ENCODE measurements around the gene ZNF32. TPM values are rescaled to one million over a fixed set of nuclear protein-coding genes. Genes with fewer than 3 reads are reported as not detected.

Gene ZNF32
- total RNA-seq, 2 experiments from 2014 or later = 18.7 to 19.5 TPM

DNA sequence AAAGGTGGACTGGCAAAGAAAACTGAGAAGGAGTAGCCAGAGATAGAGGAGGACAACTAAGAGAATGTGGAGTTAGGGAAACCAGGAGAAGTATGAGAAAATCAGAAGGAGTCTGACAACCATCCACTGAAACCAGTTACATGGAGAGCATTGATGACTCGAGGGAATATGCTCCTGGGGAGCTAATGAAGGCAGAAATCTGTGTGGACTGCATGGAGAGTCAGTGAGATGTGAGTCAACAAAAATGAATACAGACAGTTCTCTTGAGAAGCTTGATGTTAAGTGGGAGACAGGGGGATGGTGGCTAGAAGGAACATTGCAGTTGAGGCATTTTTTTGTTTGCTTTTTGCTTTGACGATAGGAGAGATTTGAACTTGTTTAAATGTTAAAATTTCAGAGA is 34.3 kb upstream of the ZNF32 start:
- H3K4me3 Mint-ChIP-seq = no peak overlapping the region
- TF ChIP-seq, protein P1, sequence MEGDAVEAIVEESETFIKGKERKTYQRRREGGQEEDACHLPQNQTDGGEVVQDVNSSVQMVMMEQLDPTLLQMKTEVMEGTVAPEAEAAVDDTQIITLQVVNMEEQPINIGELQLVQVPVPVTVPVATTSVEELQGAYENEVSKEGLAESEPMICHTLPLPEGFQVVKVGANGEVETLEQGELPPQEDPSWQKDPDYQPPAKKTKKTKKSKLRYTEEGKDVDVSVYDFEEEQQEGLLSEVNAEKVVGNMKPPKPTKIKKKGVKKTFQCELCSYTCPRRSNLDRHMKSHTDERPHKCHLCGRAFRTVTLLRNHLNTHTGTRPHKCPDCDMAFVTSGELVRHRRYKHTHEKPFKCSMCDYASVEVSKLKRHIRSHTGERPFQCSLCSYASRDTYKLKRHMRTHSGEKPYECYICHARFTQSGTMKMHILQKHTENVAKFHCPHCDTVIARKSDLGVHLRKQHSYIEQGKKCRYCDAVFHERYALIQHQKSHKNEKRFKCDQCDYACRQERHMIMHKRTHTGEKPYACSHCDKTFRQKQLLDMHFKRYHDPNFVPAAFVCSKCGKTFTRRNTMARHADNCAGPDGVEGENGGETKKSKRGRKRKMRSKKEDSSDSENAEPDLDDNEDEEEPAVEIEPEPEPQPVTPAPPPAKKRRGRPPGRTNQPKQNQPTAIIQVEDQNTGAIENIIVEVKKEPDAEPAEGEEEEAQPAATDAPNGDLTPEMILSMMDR (IDR thresholded peaks at IDR 0.05) = no peak
- peaks cover 49% of the 10 kb centered on the region for H3K27me3 Mint-ChIP-seq
- no peaks in the 10 kb centered on the region for H3K4me1 Mint-ChIP-seq (ENCODE audit: low read depth)
- no peak overlapping the region for H3K4me3 ChIP-seq (ENCODE audit: low read length)
- ATAC-seq (ENCODE audit: poor library complexity) (no peak), DNase-seq (no peak)
- no peaks in the 10 kb centered on the region for H3K4me1 ChIP-seq (ENCODE audit: insufficient read depth, low read length)
- POLR2A ChIA-PET = no interaction called here
- intact Hi-C loops (cut with DNase I, micrococcal nuclease) = no loop called here
- no peaks in the 10 kb centered on the region for H3K36me3 Mint-ChIP-seq (ENCODE audit: low read depth)
- no peak overlapping the region for H3K27ac ChIP-seq (ENCODE audit: low read depth in 1 of 2, low read length in 2 of 2)
- H3K9me3 ChIP-seq (ENCODE audit: control insufficient read depth in 1 of 2, insufficient read depth in 1 of 2, low read length in 2 of 2) = no peaks in the 10 kb centered on the region
- no peak overlapping the region for H3K27ac Mint-ChIP-seq
- peaks cover 4 to 7% of the 10 kb centered on the region in 2 experiments for H3K27me3 ChIP-seq (ENCODE audit: control insufficient read depth in 1 of 2, insufficient read depth in 2 of 2, low read length in 2 of 2)
- H3K36me3 ChIP-seq (ENCODE audit: insufficient read depth, low read length) = no peaks in the 10 kb centered on the region
- no peaks in the 10 kb centered on the region for H3K9me3 Mint-ChIP-seq
- CTCF ChIA-PET = no interaction called here

DNA sequence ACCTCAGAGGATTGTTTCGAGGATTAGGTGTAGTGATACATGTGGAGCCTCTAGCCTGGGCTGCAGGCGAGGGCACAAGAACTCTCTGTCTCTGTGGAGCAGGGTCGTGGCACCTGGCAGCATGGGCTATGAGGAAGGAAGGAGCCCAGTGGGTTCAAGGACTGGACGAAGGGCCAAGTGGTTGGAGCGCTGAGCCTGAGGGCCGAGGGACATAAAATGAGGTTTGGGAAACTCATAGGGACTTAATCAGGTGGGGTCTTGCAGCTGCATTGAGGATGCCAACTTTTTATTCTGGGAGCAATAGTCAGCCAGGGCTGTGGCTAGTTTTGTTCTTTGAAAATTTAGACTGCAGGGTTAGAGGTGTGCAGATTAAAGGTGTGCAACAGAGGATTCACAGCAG is 33.0 kb upstream of the ZNF32 start:
- Mint-ChIP-seq H3K27me3 (peaks cover 57% of the 10 kb centered on the region), H3K9me3 (no peaks in the 10 kb centered on the region), H3K36me3 (ENCODE audit: low read depth) (no peaks in the 10 kb centered on the region), H3K27ac (no peak overlapping the region), H3K4me1 (ENCODE audit: low read depth) (no peaks in the 10 kb centered on the region), H3K4me3 (no peak overlapping the region)
- TF ChIP-seq, protein P1 (IDR thresholded peaks at IDR 0.05) = no peak
- Histone ChIP-seq H3K27ac (ENCODE audit: low read depth in 1 of 2, low read length in 2 of 2) (no peak overlapping the region), H3K9me3 (ENCODE audit: control insufficient read depth in 1 of 2, insufficient read depth in 1 of 2, low read length in 2 of 2) (no peaks in the 10 kb centered on the region), H3K27me3 (ENCODE audit: control insufficient read depth in 1 of 2, insufficient read depth in 2 of 2, low read length in 2 of 2) (peaks cover 4 to 7% of the 10 kb centered on the region in 2 experiments), H3K36me3 (ENCODE audit: insufficient read depth, low read length) (no peaks in the 10 kb centered on the region), H3K4me1 (ENCODE audit: insufficient read depth, low read length) (no peaks in the 10 kb centered on the region), H3K4me3 (ENCODE audit: low read length) (no peak overlapping the region)
- ChIA-PET CTCF (no interaction called here), POLR2A (no interaction called here)
- intact Hi-C loops (cut with DNase I, micrococcal nuclease) = no loop called here
- ATAC-seq (ENCODE audit: poor library complexity) = no peak
- no peak for DNase-seq

DNA sequence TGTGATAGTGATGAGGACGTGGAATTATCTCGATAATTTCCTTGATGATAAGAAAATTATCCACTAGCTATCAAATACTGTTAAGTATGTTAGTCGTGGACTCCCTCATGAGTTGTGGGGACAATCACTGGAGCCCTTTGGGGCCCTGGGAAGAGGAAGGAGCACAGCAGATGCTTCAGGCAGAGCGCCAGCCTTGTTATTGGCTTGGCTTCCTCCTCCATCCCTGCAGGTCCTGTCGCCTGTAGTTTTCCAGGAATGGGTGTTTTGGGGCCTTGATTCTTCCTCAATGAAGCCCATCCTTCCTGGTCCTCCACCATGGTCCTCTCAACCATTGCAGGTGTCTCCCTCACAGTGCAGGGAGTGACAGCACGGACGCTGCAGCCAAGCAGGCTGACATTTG is 32.5 kb upstream of the ZNF32 start:
- no peak overlapping the region for H3K27ac ChIP-seq (ENCODE audit: low read depth in 1 of 2, low read length in 2 of 2)
- no peaks in the 10 kb centered on the region for H3K4me1 Mint-ChIP-seq (ENCODE audit: low read depth)
- H3K4me3 Mint-ChIP-seq = no peak overlapping the region
- H3K36me3 Mint-ChIP-seq (ENCODE audit: low read depth) = no peaks in the 10 kb centered on the region
- H3K4me1 ChIP-seq (ENCODE audit: insufficient read depth, low read length) = no peaks in the 10 kb centered on the region
- POLR2A ChIA-PET = no interaction called here
- TF ChIP-seq, protein P1 (IDR thresholded peaks at IDR 0.05) = no peak
- H3K9me3 ChIP-seq (ENCODE audit: control insufficient read depth in 1 of 2, insufficient read depth in 1 of 2, low read length in 2 of 2) = no peaks in the 10 kb centered on the region
- peaks cover 4 to 7% of the 10 kb centered on the region in 2 experiments for H3K27me3 ChIP-seq (ENCODE audit: control insufficient read depth in 1 of 2, insufficient read depth in 2 of 2, low read length in 2 of 2)
- H3K27me3 Mint-ChIP-seq = peaks cover 57% of the 10 kb centered on the region
- ATAC-seq (ENCODE audit: poor library complexity) = no peak
- no peak overlapping the region for H3K4me3 ChIP-seq (ENCODE audit: low read length)
- no peaks in the 10 kb centered on the region for H3K36me3 ChIP-seq (ENCODE audit: insufficient read depth, low read length)
- no peak overlapping the region for H3K27ac Mint-ChIP-seq
- CTCF ChIA-PET = interaction anchor here (1.4 kb wide), 1 partner anchor 8 kb away, joined by 3 read pairs; no protein-coding TSS in a partner anchor
- H3K9me3 Mint-ChIP-seq = no peaks in the 10 kb centered on the region
- intact Hi-C loops (cut with DNase I, micrococcal nuclease) = no loop called here
- DNase-seq = no peak

All from CD4-positive, alpha-beta T cell (primary cell).